ENCODE data around the gene C4orf51. TPM values are rescaled to one million over a fixed set of nuclear protein-coding genes. Genes with fewer than 3 reads are reported as not detected.

The C4orf51 gene
- polyA plus RNA-seq, 1 donor from 2014 or later: not detected

Other genes starting within 250 kb of the C4orf51 start
- not detected for gene SMAD1, start 198.3 kb upstream of the C4orf51 start, polyA plus RNA-seq
- 7.4 TPM for gene MMAA, start 60.8 kb upstream of the C4orf51 start, polyA plus RNA-seq